IPS-18c (cell line): ENCODE results near the gene CHRNG.
"Not testable (repeated sequence)": the region's sequence is repeated elsewhere in the genome, so short reads cannot be mapped to it uniquely, and the experiment has no call there.

Source experiments
- H3K4me3 ChIP-seq: 2 replicates; pipeline ENCODE4 v1.7.0; 2013; ENCODE audit warnings: low read depth, mild to moderate bottlenecking, low read length, moderate library complexity; ENCODE audit not compliant: insufficient read depth
- H3K9me3 ChIP-seq: one replicate; pipeline ENCODE4 v1.6.1; 2013; ENCODE audit warnings: mild to moderate bottlenecking, low read length, moderate library complexity; ENCODE audit not compliant: control insufficient read depth, insufficient read depth

Gene CHRNG

GRCh38 chr2:232550354-232551249, 11.1 kb downstream of the CHRNG start, which contains the start of the genes EIF4E2 and TIGD1:
Gene EIF4E2, plus strand, starts transcription at chr2:232550689. Its CDS starts 36 bp downstream, at chr2:232550725.
Gene TIGD1, minus strand, starts transcription at chr2:232550557. Its CDS starts 675 bp downstream, at chr2:232549882.
- H3K4me3 ChIP-seq, result peak within 1 kb of the TSS; percentile 96

GRCh38 chr2:232551250-232551638, 11.8 kb downstream of the CHRNG start:
- Histone ChIP-seq H3K4me3 (peak overlapping the region; percentile 96), H3K9me3 (no peaks in the 10 kb centered on the region)

More at GRCh38 chr2:232550354-232551249, 11.1 kb downstream of the CHRNG start, which contains the start of the genes EIF4E2 and TIGD1:
- no peaks in the 10 kb centered on the region for H3K9me3 ChIP-seq

- Histone ChIP-seq H3K4me3 (peak overlapping the region; percentile 96), H3K9me3 (no peaks in the 10 kb centered on the region)
These were observed 12.3 kb downstream of the CHRNG start for GRCh38 chr2:232551776-232552175.

- no peaks in the 10 kb centered on the region for H3K9me3 ChIP-seq
These were observed 16.9 kb downstream of the CHRNG start for GRCh38 chr2:232556426-232556825.

GRCh38 chr2:232562515-232563151, 23.1 kb downstream of the CHRNG start:
- H3K9me3 ChIP-seq, result no peaks in the 10 kb centered on the region
- no peak overlapping the region for H3K4me3 ChIP-seq

More at GRCh38 chr2:232556426-232556825, 16.9 kb downstream of the CHRNG start:
- no peak overlapping the region for H3K4me3 ChIP-seq

- Histone ChIP-seq H3K9me3 (no peaks in the 10 kb centered on the region), H3K4me3 (no peak overlapping the region)
These were observed 24.1 kb downstream of the CHRNG start for GRCh38 chr2:232563580-232563979.

GRCh38 chr2:232567721-232568120, 28.2 kb downstream of the CHRNG start:
- H3K4me3 ChIP-seq, result no peak overlapping the region
- H3K9me3 ChIP-seq, result no peaks in the 10 kb centered on the region

GRCh38 chr2:232568161-232568560, 28.7 kb downstream of the CHRNG start:
- Histone ChIP-seq H3K4me3 (no peak overlapping the region), H3K9me3 (no peaks in the 10 kb centered on the region)

GRCh38 chr2:232569541-232569940, 30.0 kb downstream of the CHRNG start:
- Histone ChIP-seq H3K9me3 (no peaks in the 10 kb centered on the region), H3K4me3 (no peak overlapping the region)

- H3K9me3 ChIP-seq, H3K4me3 ChIP-seq: not testable (repeated sequence)
These were observed 31.0 kb downstream of the CHRNG start for GRCh38 chr2:232570481-232570880.

GRCh38 chr2:232571026-232571474, 31.6 kb downstream of the CHRNG start:
- Histone ChIP-seq H3K4me3 (no peak overlapping the region), H3K9me3 (no peaks in the 10 kb centered on the region)

- H3K4me3 ChIP-seq, result no peak overlapping the region
- H3K9me3 ChIP-seq, result no peaks in the 10 kb centered on the region
These were observed 33.5 kb downstream of the CHRNG start for GRCh38 chr2:232573042-232573441.

GRCh38 chr2:232573771-232574435, 34.4 kb downstream of the CHRNG start:
- Histone ChIP-seq H3K9me3 (no peaks in the 10 kb centered on the region), H3K4me3 (no peak overlapping the region)

- Histone ChIP-seq H3K4me3 (no peak overlapping the region), H3K9me3 (no peaks in the 10 kb centered on the region)
These were observed 35.3 kb downstream of the CHRNG start for GRCh38 chr2:232574674-232575403.

GRCh38 chr2:232575404-232575746, 35.9 kb downstream of the CHRNG start:
- H3K4me3 ChIP-seq, result no peak overlapping the region
- no peaks in the 10 kb centered on the region for H3K9me3 ChIP-seq

- Histone ChIP-seq H3K4me3 (no peak overlapping the region), H3K9me3 (no peaks in the 10 kb centered on the region)
These were observed 37.5 kb downstream of the CHRNG start for GRCh38 chr2:232576995-232577394.

- Histone ChIP-seq H3K4me3 (no peak overlapping the region), H3K9me3 (no peaks in the 10 kb centered on the region)
These were observed 38.3 kb downstream of the CHRNG start for GRCh38 chr2:232577841-232578240.
